Prostate gland (tissue), 2 donors: ENCODE data around the gene MPDU1.

Experiments
- CTCF ChIP-seq, 4 experiments: fragments of 200-600 bp in 2 of 4; fragments of 450-650 bp in 2 of 4; sonication (generic) in 2 of 4; IDR thresholded peaks; 1 replicate in 3 of 4; 2 replicates in 1 of 4; pipeline ENCODE4 v1.5.1; 2016 to 2019; ENCODE audit warnings: antibody characterized with exemption in 4 of 4, mild to moderate bottlenecking in 2 of 4, moderate library complexity in 2 of 4
- POLR2A ChIP-seq: fragments of 450-650 bp; IDR thresholded peaks from one replicate; pipeline ENCODE4 v1.6.1; 2016; ENCODE audit warnings: antibody characterized with exemption, mild to moderate bottlenecking
- POLR2AphosphoS5 ChIP-seq: sonication (generic); formaldehyde crosslinking; IDR thresholded peaks from one replicate; pipeline ENCODE4 v1.6.1; 2017; ENCODE audit warnings: antibody characterized with exemption

GRCh38 chr17:7544911-7545310, 38.7 kb upstream of the MPDU1 start:
- no peak for TF ChIP-seq CTCF (IDR thresholded peaks at IDR 0.05)
- no peak for TF ChIP-seq POLR2A
- no peak for TF ChIP-seq POLR2AphosphoS5
